PC-3 (cell line): ENCODE measurements around the gene BPHL. TPM values are rescaled to one million over a fixed set of nuclear protein-coding genes. Genes with fewer than 3 reads are reported as not detected.
"Not testable (repeated sequence)": the region's sequence is repeated elsewhere in the genome, so short reads cannot be mapped to it uniquely, and the experiment has no call there.

Experiments used
- ATAC-seq: fragments of 200-7000 bp; cut with Tn5 transposase; 2 replicates; pipeline ENCODE4 v1.9.1; 2020; ENCODE audit warnings: mild to moderate bottlenecking, moderate library complexity
- BruUV-seq: library from RNA; stranded (reverse); fragments of 400-500 nt; replicated peaks from 2 replicates; lab custom pipeline; 2021; lab: Mats Ljungman, UMichigan
- CTCF ChIA-PET: fragments of 300-600 bp; sonication (Branson Sonifier 250); formaldehyde crosslinking; loops from one replicate; lab custom pipeline; 2022; ENCODE audit warnings: antibody characterized with exemption; lab: Charles Lee
- POLR2A ChIA-PET: fragments of 300-600 bp; sonication (Branson Sonifier 250); formaldehyde crosslinking; loops from one replicate; lab custom pipeline; 2022; ENCODE audit warnings: antibody characterized with exemption; ENCODE audit not compliant: unreplicated experiment; lab: Charles Lee
- DNase-seq: peaks from one replicate; pipeline ENCODE4 v3.0.0-alpha.2; 2015
- H2AFZ ChIP-seq: fragments of 300-600 bp; sonication (generic); 2 replicates; pipeline ENCODE4 v1.6.0; 2016; ENCODE audit warnings: antibody characterized with exemption, low read length
- H3F3A ChIP-seq: fragments of 300-600 bp; sonication (generic); one replicate; pipeline ENCODE4 v1.6.0; 2017; ENCODE audit warnings: antibody characterized with exemption, low read length, control low read depth, mild to moderate bottlenecking; ENCODE audit not compliant: unreplicated experiment
- H3K27ac ChIP-seq: fragments of 300-600 bp; sonication (generic); 2 replicates; pipeline ENCODE4 v1.5.1; 2016; ENCODE audit warnings: mild to moderate bottlenecking, low read length
- H3K27me3 ChIP-seq: fragments of 300-600 bp; sonication (generic); 2 replicates; pipeline ENCODE4 v1.6.1; 2016; ENCODE audit warnings: low read length, mixed read lengths
- H3K36me3 ChIP-seq: fragments of 300-600 bp; sonication (generic); 2 replicates; pipeline ENCODE4 v1.6.1; 2016; ENCODE audit warnings: low read depth, mixed run types, low read length, mixed read lengths
- H3K4me1 ChIP-seq: fragments of 300-600 bp; sonication (generic); 2 replicates; pipeline ENCODE4 v1.5.1; 2016; ENCODE audit warnings: low read length; ENCODE audit not compliant: insufficient read depth
- H3K4me2 ChIP-seq: fragments of 300-600 bp; sonication (generic); 2 replicates; pipeline ENCODE4 v1.6.0; 2016; ENCODE audit warnings: low read length
- H3K4me3 ChIP-seq: fragments of 300-600 bp; sonication (generic); 2 replicates; pipeline ENCODE4 v1.5.1; 2016; ENCODE audit warnings: mild to moderate bottlenecking, low read length, mixed read lengths
- H3K79me2 ChIP-seq: fragments of 300-600 bp; sonication (generic); 2 replicates; pipeline ENCODE4 v1.6.1; 2017; ENCODE audit warnings: low read length, mixed read lengths
- H3K9ac ChIP-seq: fragments of 300-600 bp; sonication (generic); 2 replicates; pipeline ENCODE4 v1.6.0; 2016; ENCODE audit warnings: mild to moderate bottlenecking, low read length
- H3K9me2 ChIP-seq: fragments of 300-600 bp; sonication (generic); replicated peaks from 2 replicates; pipeline ENCODE4 v1.6.1; 2016; ENCODE audit warnings: mixed run types, low read length, mixed read lengths
- H3K9me3 ChIP-seq: fragments of 300-600 bp; sonication (generic); 2 replicates; pipeline ENCODE4 v1.6.1; 2016; ENCODE audit warnings: low read length, mixed read lengths
- H4K20me1 ChIP-seq: fragments of 300-600 bp; sonication (generic); 2 replicates; pipeline ENCODE4 v1.6.1; 2016; ENCODE audit warnings: low read length, mixed read lengths
- EZH2 ChIP-seq: fragments of 300-600 bp; sonication (generic); IDR thresholded peaks from one replicate; pipeline ENCODE4 v1.6.1; 2017; ENCODE audit warnings: antibody characterized with exemption, mild to moderate bottlenecking, low read length; ENCODE audit not compliant: unreplicated experiment
- EZH2phosphoT487 ChIP-seq: fragments of 300-600 bp; sonication (generic); IDR thresholded peaks from 2 replicates; pipeline ENCODE4 v1.6.1; 2018; ENCODE audit warnings: mild to moderate bottlenecking, antibody characterized with exemption, low read length, borderline replicate concordance
- intact Hi-C: fragments of 100-400 bp; cut with micrococcal nuclease; formaldehyde crosslinking; loops from 2 replicates; pipeline ENCODE4 v1.9.0; 2023
- total RNA-seq: library from RNA; depleted of rRNA; stranded (reverse); fragments of >200 nt; gene quantifications from 2 replicates; pipeline ENCODE4 v1.2.3, GENCODE V29; 2014
- TF ChIP-seq, protein P1 (sequence below): fragments of 300-600 bp; sonication (generic); conservative IDR thresholded peaks from 2 replicates; pipeline ENCODE4 v1.5.1; 2017; ENCODE audit warnings: antibody characterized with exemption, low read depth, mild to moderate bottlenecking, low read length

The BPHL gene
- total RNA-seq, 1 experiment from 2014 or later: 15.8 TPM

DNA sequence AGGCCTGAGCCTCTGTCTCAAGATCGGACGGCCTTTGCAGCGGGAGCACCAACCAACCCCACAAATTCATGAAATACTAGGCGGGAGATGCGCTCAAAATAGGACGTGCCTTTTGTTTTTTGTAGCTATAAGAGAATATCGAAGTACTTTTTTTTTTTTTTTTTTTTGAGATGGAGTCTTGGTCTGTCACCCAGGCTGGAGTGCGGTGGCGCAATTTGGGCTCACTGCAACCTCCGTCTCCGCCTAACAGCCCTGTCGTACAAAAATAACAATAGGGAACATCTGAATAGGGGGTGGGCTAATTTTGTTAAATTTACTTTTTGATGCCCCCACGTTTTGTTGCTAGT is 44.7 kb downstream of the BPHL start:
- Histone ChIP-seq H3K4me3 (peak overlapping the region; percentile 74), H3K27ac (no peak overlapping the region), H3K27me3 (no peaks in the 10 kb centered on the region), H3K36me3 (no peaks in the 10 kb centered on the region), H3K9me2 (no peaks in the 10 kb centered on the region), H2AFZ (peak overlapping the region; percentile 79), H3F3A (no peaks in the 10 kb centered on the region), H4K20me1 (no peaks in the 10 kb centered on the region), H3K9me3 (no peaks in the 10 kb centered on the region), H3K4me2 (peak overlapping the region; percentile 86), H3K4me1 (peaks cover 27% of the 10 kb centered on the region), H3K9ac (peak overlapping the region; percentile 79), H3K79me2 (no peaks in the 10 kb centered on the region)
- no TSS peak for BruUV-seq
- intact Hi-C loops: loop anchor here (2.0 kb wide), 1 partner anchor 88 kb away; no protein-coding TSS in a partner anchor
- DNase-seq: no peak
- POLR2A ChIA-PET: interaction anchor here (1.7 kb wide), 1 partner anchor 46 kb away, joined by 9 read pairs; no protein-coding TSS in a partner anchor
- no peak for TF ChIP-seq EZH2
- TF ChIP-seq, protein P1, sequence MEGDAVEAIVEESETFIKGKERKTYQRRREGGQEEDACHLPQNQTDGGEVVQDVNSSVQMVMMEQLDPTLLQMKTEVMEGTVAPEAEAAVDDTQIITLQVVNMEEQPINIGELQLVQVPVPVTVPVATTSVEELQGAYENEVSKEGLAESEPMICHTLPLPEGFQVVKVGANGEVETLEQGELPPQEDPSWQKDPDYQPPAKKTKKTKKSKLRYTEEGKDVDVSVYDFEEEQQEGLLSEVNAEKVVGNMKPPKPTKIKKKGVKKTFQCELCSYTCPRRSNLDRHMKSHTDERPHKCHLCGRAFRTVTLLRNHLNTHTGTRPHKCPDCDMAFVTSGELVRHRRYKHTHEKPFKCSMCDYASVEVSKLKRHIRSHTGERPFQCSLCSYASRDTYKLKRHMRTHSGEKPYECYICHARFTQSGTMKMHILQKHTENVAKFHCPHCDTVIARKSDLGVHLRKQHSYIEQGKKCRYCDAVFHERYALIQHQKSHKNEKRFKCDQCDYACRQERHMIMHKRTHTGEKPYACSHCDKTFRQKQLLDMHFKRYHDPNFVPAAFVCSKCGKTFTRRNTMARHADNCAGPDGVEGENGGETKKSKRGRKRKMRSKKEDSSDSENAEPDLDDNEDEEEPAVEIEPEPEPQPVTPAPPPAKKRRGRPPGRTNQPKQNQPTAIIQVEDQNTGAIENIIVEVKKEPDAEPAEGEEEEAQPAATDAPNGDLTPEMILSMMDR: 0 out of 2 replicates have a peak, but pooled peaks have one; percentile 11
- CTCF ChIA-PET: interaction anchor here (1.9 kb wide), 2 partner anchors 46 to 88 kb away, joined by 7 to 10 read pairs; no protein-coding TSS in a partner anchor
- no peak for ATAC-seq

DNA sequence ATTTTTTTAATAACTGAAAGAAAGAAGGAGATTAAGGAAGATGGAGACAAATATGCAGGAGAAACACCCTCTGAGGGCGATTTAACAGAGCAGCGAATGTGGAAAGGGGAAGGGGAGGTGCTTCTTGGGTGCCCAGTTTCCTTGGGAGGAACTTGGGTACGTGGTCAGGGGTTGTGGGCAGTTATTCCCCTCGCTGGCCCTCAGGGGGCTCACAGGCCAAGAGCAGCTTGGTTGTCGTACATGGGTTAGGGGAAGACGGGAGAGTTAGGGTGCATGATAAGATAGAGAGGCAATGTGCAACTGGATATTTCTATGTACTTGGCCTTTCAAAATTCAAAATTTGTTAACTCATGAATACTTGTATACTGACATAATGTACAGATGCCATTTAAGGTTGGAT is 45.9 kb downstream of the BPHL start:
- TF ChIP-seq EZH2phosphoT487 (no peak), EZH2 (no peak)
- TF ChIP-seq, protein P1: no peak
- Histone ChIP-seq H3K9me3 (no peaks in the 10 kb centered on the region), H3K4me1 (peaks cover 26% of the 10 kb centered on the region), H3K79me2 (no peaks in the 10 kb centered on the region), H3K4me2 (no peak overlapping the region), H3F3A (no peaks in the 10 kb centered on the region), H2AFZ (no peak overlapping the region), H3K4me3 (no peak overlapping the region), H3K9me2 (no peaks in the 10 kb centered on the region), H3K36me3 (no peaks in the 10 kb centered on the region), H3K27ac (no peak overlapping the region), H3K9ac (no peak overlapping the region), H4K20me1 (no peaks in the 10 kb centered on the region), H3K27me3 (no peaks in the 10 kb centered on the region)
- POLR2A ChIA-PET: no interaction called here
- BruUV-seq: no TSS peak
- intact Hi-C loops: no loop called here
- CTCF ChIA-PET: no interaction called here
- DNase-seq (no peak), ATAC-seq (no peak)

DNA sequence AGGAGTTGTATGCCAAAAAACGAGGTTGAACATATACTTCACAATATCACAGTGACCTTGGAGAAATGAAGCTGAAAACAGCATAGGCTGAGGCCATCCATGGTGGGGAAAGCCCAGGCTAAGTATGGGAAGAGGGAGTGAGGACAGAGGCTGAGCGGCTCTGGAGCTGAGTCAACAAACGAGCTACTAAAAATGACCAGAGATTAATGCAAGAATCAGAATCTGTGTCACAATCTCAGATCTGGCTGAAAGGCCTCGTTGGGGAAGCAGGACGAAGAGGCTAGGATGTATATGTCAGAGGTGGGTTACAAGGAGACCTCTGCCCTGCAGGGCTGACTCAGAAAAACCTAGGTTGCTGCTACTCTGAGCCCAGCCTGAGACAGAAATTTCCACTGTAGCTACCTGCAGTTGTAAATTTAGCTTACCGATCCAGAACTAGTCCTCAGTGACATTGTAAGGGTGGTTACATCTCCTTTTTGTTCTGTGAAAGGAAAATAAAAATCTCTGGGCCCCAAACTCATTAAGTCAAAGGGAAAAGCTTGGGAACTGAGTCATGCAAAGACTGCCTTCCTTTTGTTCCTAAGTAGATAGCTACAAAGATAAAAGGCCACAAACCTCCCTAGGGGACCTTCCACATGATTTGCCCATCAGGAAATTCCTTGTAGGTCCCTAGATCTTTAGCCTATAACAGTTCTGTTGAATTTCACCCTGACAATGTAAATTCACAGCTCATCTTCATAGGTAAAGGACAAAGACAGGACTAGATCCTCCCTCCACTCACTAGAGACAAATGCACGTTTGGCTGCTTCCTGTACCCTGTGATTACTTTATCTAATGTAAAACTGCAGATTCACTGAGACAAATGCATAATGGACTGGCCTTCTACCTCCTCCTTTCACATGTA is 47.4 kb downstream of the BPHL start:
- Histone ChIP-seq H2AFZ (no peak overlapping the region), H3K9me2 (no peaks in the 10 kb centered on the region), H3K27ac (no peak overlapping the region), H3K9ac (no peak overlapping the region), H3K27me3 (no peaks in the 10 kb centered on the region), H4K20me1 (no peaks in the 10 kb centered on the region), H3K4me2 (no peak overlapping the region), H3K79me2 (no peaks in the 10 kb centered on the region), H3K9me3 (no peaks in the 10 kb centered on the region), H3K36me3 (no peaks in the 10 kb centered on the region), H3K4me1 (peaks cover 19% of the 10 kb centered on the region), H3K4me3 (no peak overlapping the region), H3F3A (no peaks in the 10 kb centered on the region)
- DNase-seq (peak; percentile 35), ATAC-seq (no peak)
- BruUV-seq: no TSS peak
- intact Hi-C loops: no loop called here
- TF ChIP-seq, protein P1: no peak
- TF ChIP-seq EZH2phosphoT487 (no peak), EZH2 (no peak)
- CTCF ChIA-PET: no interaction called here
- POLR2A ChIA-PET: no interaction called here

DNA sequence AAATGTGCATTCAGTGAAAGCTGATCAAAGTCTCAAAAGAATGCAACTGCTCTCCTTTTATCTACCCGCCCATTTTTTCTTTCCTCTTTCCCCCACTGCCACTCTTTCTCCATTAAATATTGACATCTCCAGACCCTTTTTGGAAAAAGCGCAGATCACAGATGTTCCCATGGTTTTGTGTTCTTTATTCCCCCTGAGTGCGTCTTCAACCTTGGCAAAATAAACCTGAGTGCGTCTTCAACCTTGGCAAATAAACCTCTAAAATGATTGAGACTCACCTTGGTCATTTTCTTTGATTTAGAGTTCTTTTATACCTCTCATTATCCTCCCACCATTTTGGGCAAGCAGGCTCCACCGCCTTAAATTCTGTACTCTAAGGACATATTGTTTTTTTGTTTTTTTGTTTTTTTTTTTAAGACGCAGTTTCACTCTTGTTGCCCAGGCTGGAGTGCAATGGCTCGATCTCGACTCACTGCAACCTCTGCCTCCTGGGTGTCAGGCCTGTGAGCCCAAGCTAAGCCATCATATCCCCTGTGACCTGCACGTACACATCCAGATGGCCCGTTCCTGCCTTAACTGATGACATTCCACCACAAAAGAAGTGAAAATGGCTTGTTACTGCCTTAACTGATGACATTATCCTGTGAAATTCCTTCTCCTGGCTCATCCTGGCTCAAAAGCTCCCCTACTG is 48.2 kb downstream of the BPHL start:
- H3K9ac ChIP-seq, intact Hi-C loops, POLR2A ChIA-PET, BruUV-seq, CTCF ChIA-PET, H3K79me2 ChIP-seq, H3F3A ChIP-seq, H3K4me3 ChIP-seq, H3K27me3 ChIP-seq, H3K9me3 ChIP-seq, H3K4me2 ChIP-seq, DNase-seq, H3K36me3 ChIP-seq, H4K20me1 ChIP-seq, ATAC-seq, H3K27ac ChIP-seq, H3K9me2 ChIP-seq, H2AFZ ChIP-seq: not testable (repeated sequence)
- peaks cover 19% of the 10 kb centered on the region for H3K4me1 ChIP-seq
